Panc1 (cell line): ENCODE results near the gene ARID4B. TPM values are rescaled to one million over a fixed set of nuclear protein-coding genes. Genes with fewer than 3 reads are reported as not detected.

Source experiments
- ATAC-seq: fragments of 200-7000 bp; cut with Tn5 transposase; 2 replicates; pipeline ENCODE4 v1.9.1; 2020; ENCODE audit warnings: mild to moderate bottlenecking, moderate library complexity
- BruUV-seq: library from RNA; stranded (reverse); fragments of 400-500 nt; replicated peaks from 2 replicates; lab custom pipeline; 2021; lab: Mats Ljungman, UMichigan
- CTCF ChIA-PET: fragments of 300-600 bp; sonication (Branson Sonifier 250); formaldehyde crosslinking; loops from one replicate; lab custom pipeline; 2022; ENCODE audit warnings: antibody characterized with exemption; lab: Charles Lee
- POLR2A ChIA-PET: fragments of 300-600 bp; sonication (Branson Sonifier 250); formaldehyde crosslinking; loops from one replicate; lab custom pipeline; 2022; ENCODE audit warnings: antibody characterized with exemption; lab: Charles Lee
- DNase-seq: peaks from one replicate; pipeline ENCODE4 v3.0.0-alpha.2; 2010; ENCODE audit warnings: low read depth, low spot score
- H3K27ac ChIP-seq: 2 replicates; pipeline ENCODE4 v1.5.1; 2011; ENCODE audit warnings: mild to moderate bottlenecking, low read length, inconsistent platforms
- H3K27me3 ChIP-seq: fragments of 200-500 bp; sonication (Bioruptor generic); 2 replicates; pipeline ENCODE4 v1.6.0; 2014; ENCODE audit warnings: low read length, inconsistent platforms; ENCODE audit not compliant: control insufficient read depth, insufficient read depth
- H3K36me3 ChIP-seq: fragments of 200-500 bp; sonication (Bioruptor generic); 2 replicates; pipeline ENCODE4 v1.5.1; 2014; ENCODE audit warnings: inconsistent platforms, mild to moderate bottlenecking, low read length, moderate library complexity; ENCODE audit not compliant: control insufficient read depth, insufficient read depth
- H3K4me1 ChIP-seq: 2 replicates; pipeline ENCODE4 v1.5.1; 2011; ENCODE audit warnings: inconsistent platforms, mild to moderate bottlenecking, low read length, moderate library complexity; ENCODE audit not compliant: control insufficient read depth, insufficient read depth
- H3K4me3 ChIP-seq, 2 experiments: 2 replicates each; pipeline ENCODE4 v1.5.1; 2011 to 2012; ENCODE audit warnings: low read depth in 2 of 2, low read length in 2 of 2, mild to moderate bottlenecking in 2 of 2, inconsistent platforms in 1 of 2, moderate library complexity in 1 of 2
- H3K9me3 ChIP-seq: fragments of 200-500 bp; sonication (Bioruptor generic); 2 replicates; pipeline ENCODE4 v1.5.1; 2014; ENCODE audit warnings: low read depth, mild to moderate bottlenecking, inconsistent platforms, low read length, moderate library complexity; ENCODE audit not compliant: control insufficient read depth, insufficient read depth
- CTCF ChIP-seq: fragments of 450-650 bp; IDR thresholded peaks from 2 replicates; pipeline ENCODE4 v1.5.1; 2017; ENCODE audit warnings: mild to moderate bottlenecking
- POLR2AphosphoS5 ChIP-seq: IDR thresholded peaks from 2 replicates; pipeline ENCODE4 v1.6.1; 2012; ENCODE audit warnings: mild to moderate bottlenecking, low read depth, low read length, moderate library complexity
- REST ChIP-seq, 2 experiments: IDR thresholded peaks; 2 replicates each; pipeline ENCODE4 v1.6.1; 2011 to 2012; ENCODE audit warnings: low read depth in 2 of 2, control low read depth in 1 of 2, low read length in 1 of 2, mild to moderate bottlenecking in 1 of 2, moderate library complexity in 1 of 2; ENCODE audit not compliant: insufficient read depth in 1 of 2
- SIN3A ChIP-seq: IDR thresholded peaks from 2 replicates; pipeline ENCODE4 v1.6.1; 2012; ENCODE audit warnings: low read depth, mild to moderate bottlenecking, low read length, moderate library complexity, borderline replicate concordance; ENCODE audit not compliant: insufficient read depth
- TCF7L2 ChIP-seq: IDR thresholded peaks from 2 replicates; pipeline ENCODE4 v1.6.1; 2011; ENCODE audit warnings: mild to moderate bottlenecking, low read depth, low read length, inconsistent platforms
- in situ Hi-C: cut with HindIII; loops from 2 replicates; pipeline ENCODE4 v1.10.0; 2016; ENCODE audit warnings: low sequenced_read_pairs, low pct_unique_long_range_greater_than_20kb
- intact Hi-C: fragments of 100-400 bp; cut with micrococcal nuclease; formaldehyde crosslinking; loops from one replicate; pipeline ENCODE4 v1.10.0; 2022; ENCODE audit not compliant: unreplicated experiment
- total RNA-seq: library from RNA; stranded (reverse); gene quantifications from one replicate; pipeline ENCODE4 v1.2.1, GENCODE V29; 2021; ENCODE audit not compliant: unreplicated experiment

Gene ARID4B
- total RNA-seq, 1 experiment from 2014 or later: 37.5 TPM

DNA sequence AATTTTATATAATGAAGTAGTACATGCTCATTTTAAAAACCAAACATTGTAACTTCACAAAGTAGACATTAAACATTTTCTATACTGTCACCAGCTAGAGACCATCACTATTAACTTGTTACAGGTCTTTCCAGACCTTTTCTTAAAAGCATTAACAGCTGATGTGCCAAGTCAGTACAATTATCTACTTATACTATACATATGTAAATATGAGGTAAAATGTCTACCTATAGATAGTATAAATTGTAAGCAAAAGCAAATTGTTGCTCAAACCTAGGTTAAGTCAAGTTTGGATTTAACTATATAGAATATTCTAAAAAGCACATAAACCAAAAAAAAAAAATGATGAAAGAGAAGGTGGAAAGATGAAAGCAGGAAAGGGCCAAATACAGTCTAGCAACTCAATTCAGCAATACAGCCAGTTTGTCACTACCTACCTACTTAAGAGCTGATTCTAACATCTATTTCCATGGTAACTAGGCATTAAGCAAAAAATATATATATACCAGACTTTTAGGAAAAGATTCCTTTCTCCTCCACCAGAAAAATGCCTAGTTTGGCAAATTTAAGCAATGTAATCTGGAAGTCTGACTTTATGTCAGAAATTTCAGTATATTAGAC lies 34.5 kb downstream of the ARID4B start:
- no peak overlapping the region for H3K4me3 ChIP-seq
- TF ChIP-seq SIN3A (no peak), CTCF (no peak), POLR2AphosphoS5 (no peak), TCF7L2 (no peak), REST (IDR thresholded peaks at IDR 0.05; ENCODE audit: insufficient read depth in 1 of 2, low read depth in 2 of 2, low read length in 1 of 2) (no peak)
- H3K27me3 ChIP-seq: no peaks in the 10 kb centered on the region
- BruUV-seq: no TSS peak
- peaks cover 5% of the 10 kb centered on the region; the same call in 1 of the 2 replicates for H3K9me3 ChIP-seq
- H3K4me1 ChIP-seq: no peaks in the 10 kb centered on the region; the same call in 1 of the 2 replicates
- intact Hi-C loops: no loop called here
- DNase-seq (no peak), ATAC-seq (no peak)
- ChIA-PET CTCF (no interaction called here), POLR2A (no interaction called here)
- H3K36me3 ChIP-seq: no peaks in the 10 kb centered on the region
- no peak overlapping the region for H3K27ac ChIP-seq
- in situ Hi-C loops: no loop called here

GRCh38 chr1:235292790-235293189 lies 35.2 kb downstream of the ARID4B start:
- ATAC-seq (no peak), DNase-seq (no peak)
- CTCF ChIA-PET: no interaction called here
- in situ Hi-C loops: no loop called here
- TF ChIP-seq TCF7L2: no peak
- no peak for TF ChIP-seq SIN3A
- TF ChIP-seq POLR2AphosphoS5: no peak
- TF ChIP-seq REST (IDR thresholded peaks at IDR 0.05; ENCODE audit: insufficient read depth in 1 of 2, low read depth in 2 of 2, low read length in 1 of 2): no peak
- TF ChIP-seq CTCF: no peak
- Histone ChIP-seq H3K27ac (no peak overlapping the region), H3K36me3 (no peaks in the 10 kb centered on the region), H3K4me1 (no peaks in the 10 kb centered on the region; the same call in 1 of the 2 replicates), H3K9me3 (peaks cover 3% of the 10 kb centered on the region; the same call in 1 of the 2 replicates), H3K4me3 (no peak overlapping the region), H3K27me3 (no peaks in the 10 kb centered on the region)
- intact Hi-C loops: no loop called here
- no TSS peak for BruUV-seq
- POLR2A ChIA-PET: no interaction called here
